Chondrocyte (in vitro differentiated cells): Measurements from ENCODE around the gene ATP11A. TPM values are rescaled to one million over a fixed set of nuclear protein-coding genes. Genes with fewer than 3 reads are reported as not detected.

Source experiments
- DNase-seq: peaks from one replicate; pipeline ENCODE4 v3.0.0; 2021; ENCODE audit warnings: mixed read lengths, low spot score
- H3K27ac Mint-ChIP-seq: one replicate; pipeline ENCODE4 v1.8.0; 2021; ENCODE audit warnings: mild to moderate bottlenecking, moderate library complexity, mixed read lengths; ENCODE audit not compliant: unreplicated experiment
- H3K27me3 Mint-ChIP-seq: 2 replicates; pipeline ENCODE4 v1.8.0; 2021; ENCODE audit warnings: low read depth, mixed read lengths
- H3K36me3 Mint-ChIP-seq: 2 replicates; pipeline ENCODE4 v1.8.0; 2021; ENCODE audit warnings: low read depth, mixed read lengths
- H3K4me1 Mint-ChIP-seq: 2 replicates; pipeline ENCODE4 v1.8.0; 2021; ENCODE audit warnings: low read depth, mild to moderate bottlenecking, mixed read lengths
- H3K4me3 Mint-ChIP-seq: one replicate; pipeline ENCODE4 v1.8.0; 2021; ENCODE audit warnings: mild to moderate bottlenecking, moderate library complexity, mixed read lengths; ENCODE audit not compliant: unreplicated experiment
- H3K9me3 Mint-ChIP-seq: 2 replicates; pipeline ENCODE4 v1.8.0; 2021; ENCODE audit warnings: low read depth, mixed read lengths
- CTCF ChIP-seq: fragments of 200-600 bp; sonication (generic); IDR thresholded peaks from 2 replicates; pipeline ENCODE4 v1.5.0; 2021; ENCODE audit warnings: antibody characterized with exemption, mild to moderate bottlenecking, moderate library complexity
- total RNA-seq: library from RNA; stranded (reverse); gene quantifications from 3 replicates; pipeline ENCODE4 v1.2.1, GENCODE V29; 2021

Gene ATP11A
- total RNA-seq, 1 donor from 2014 or later, result 13.1 TPM

GRCh38 chr13:112685896-112686295 is 3.9 kb upstream of the ATP11A start:
- H3K27ac Mint-ChIP-seq, result no peak overlapping the region
- no peak overlapping the region for H3K4me3 Mint-ChIP-seq
- TF ChIP-seq CTCF, result no peak
- H3K36me3 Mint-ChIP-seq, result no peaks in the 10 kb centered on the region
- no peaks in the 10 kb centered on the region for H3K27me3 Mint-ChIP-seq
- no peak for DNase-seq
- H3K9me3 Mint-ChIP-seq, result no peaks in the 10 kb centered on the region
- peaks cover 9% of the 10 kb centered on the region for H3K4me1 Mint-ChIP-seq

- DNase-seq, result no peak
- no peaks in the 10 kb centered on the region for H3K36me3 Mint-ChIP-seq
- peaks cover 13% of the 10 kb centered on the region for H3K4me1 Mint-ChIP-seq
- H3K9me3 Mint-ChIP-seq, result no peaks in the 10 kb centered on the region
- H3K27ac Mint-ChIP-seq, result no peak overlapping the region
- no peak for TF ChIP-seq CTCF
- H3K4me3 Mint-ChIP-seq, result no peak overlapping the region
- H3K27me3 Mint-ChIP-seq, result no peaks in the 10 kb centered on the region
These were observed 3.5 kb upstream of the ATP11A start for GRCh38 chr13:112686364-112686763.

- H3K27ac Mint-ChIP-seq, result no peak overlapping the region
- no peak for TF ChIP-seq CTCF
- no peaks in the 10 kb centered on the region for H3K36me3 Mint-ChIP-seq
- peaks cover 19% of the 10 kb centered on the region for H3K4me1 Mint-ChIP-seq
- no peak overlapping the region for H3K4me3 Mint-ChIP-seq
- no peaks in the 10 kb centered on the region for H3K9me3 Mint-ChIP-seq
- DNase-seq, result no peak
- no peaks in the 10 kb centered on the region for H3K27me3 Mint-ChIP-seq
These were observed 2.9 kb upstream of the ATP11A start for GRCh38 chr13:112686987-112687386.

- peaks cover 22% of the 10 kb centered on the region for H3K4me1 Mint-ChIP-seq
- no peak for TF ChIP-seq CTCF
- no peak overlapping the region for H3K27ac Mint-ChIP-seq
- no peaks in the 10 kb centered on the region for H3K9me3 Mint-ChIP-seq
- no peak for DNase-seq
- no peaks in the 10 kb centered on the region for H3K27me3 Mint-ChIP-seq
- H3K36me3 Mint-ChIP-seq, result no peaks in the 10 kb centered on the region
- H3K4me3 Mint-ChIP-seq, result no peak overlapping the region
These were observed 1.8 kb upstream of the ATP11A start for GRCh38 chr13:112687836-112688559.

- no peak for DNase-seq
- no peak for TF ChIP-seq CTCF
These were observed 1.1 kb upstream of the ATP11A start for GRCh38 chr13:112688560-112689302.

More at GRCh38 chr13:112688560-112689302, 1.1 kb upstream of the ATP11A start:
- Mint-ChIP-seq H3K27ac (no peak overlapping the region), H3K4me1 (peaks cover 22% of the 10 kb centered on the region), H3K4me3 (peak overlapping the region; percentile 79), H3K27me3 (no peaks in the 10 kb centered on the region), H3K36me3 (no peaks in the 10 kb centered on the region), H3K9me3 (no peaks in the 10 kb centered on the region)
